ENCODE data around the gene DOK4. TPM values are rescaled to one million over a fixed set of nuclear protein-coding genes. Genes with fewer than 3 reads are reported as not detected.

The DOK4 gene
- total RNA-seq, 1 experiment from 2014 or later = 13.1 TPM

GRCh38 chr16:57532266-57532625 lies 46.0 kb upstream of the DOK4 start:
- Histone ChIP-seq H3K27me3 (ENCODE audit: insufficient read depth, low read length) (no peaks in the 10 kb centered on the region; the same call in 1 of the 2 replicates), H3K18ac (ENCODE audit: insufficient read length, low read depth, low read length) (no peak overlapping the region), H4K20me1 (ENCODE audit: control insufficient read depth, insufficient read depth, insufficient read length) (no peaks in the 10 kb centered on the region), H2BK12ac (ENCODE audit: insufficient read length, low read depth, low read length) (no peak overlapping the region), H3K9me3 (ENCODE audit: control insufficient read depth, low read depth, low read length) (no peaks in the 10 kb centered on the region), H3K14ac (ENCODE audit: insufficient read depth, low read length) (no peak overlapping the region), H2BK120ac (ENCODE audit: low read depth, low read length, poor library complexity, severe bottlenecking) (no peak overlapping the region), H3K79me1 (ENCODE audit: insufficient read depth, low read depth, low read length, poor library complexity, severe bottlenecking) (no peaks in the 10 kb centered on the region), H2AFZ (ENCODE audit: low read length) (no peak overlapping the region), H2BK15ac (ENCODE audit: low read depth, low read length) (no peak overlapping the region), H3T11ph (ENCODE audit: low read length) (no peak overlapping the region), H3K4me1 (ENCODE audit: insufficient read depth, low read length) (peaks cover 5% of the 10 kb centered on the region; the same call in 1 of the 2 replicates), H3K23ac (ENCODE audit: insufficient read length, low read depth, low read length) (no peak overlapping the region), H2BK20ac (ENCODE audit: low read depth, low read length, poor library complexity, severe bottlenecking) (no peak overlapping the region), H3K9ac (ENCODE audit: extremely low read depth, insufficient read length, low read length) (no peak overlapping the region), H3K4ac (ENCODE audit: low read depth, low read length) (no peak overlapping the region), H3K27ac (ENCODE audit: insufficient read length, low read depth, low read length) (no peak overlapping the region), H4K5ac (ENCODE audit: insufficient read length, low read depth, low read length) (no peak overlapping the region), H3K56ac (ENCODE audit: insufficient read length, low read depth, low read length) (no peak overlapping the region), H2AK5ac (ENCODE audit: insufficient read length, low read length) (no peak overlapping the region), H4K8ac (replicated peaks; ENCODE audit: insufficient read length, low read depth, low read length) (no peak overlapping the region), H2BK5ac (ENCODE audit: insufficient read length, low read length) (no peak overlapping the region), H3K23me2 (ENCODE audit: insufficient read length, low read depth, low read length, poor library complexity, severe bottlenecking) (peaks cover 13% of the 10 kb centered on the region), H3K79me2 (ENCODE audit: insufficient read depth, low read length) (no peaks in the 10 kb centered on the region), H3K4me2 (ENCODE audit: insufficient read depth, insufficient read length, low read length) (no peak overlapping the region), H4K91ac (ENCODE audit: insufficient read length, low read depth, low read length) (no peak overlapping the region)
- TF ChIP-seq CTCF (conservative IDR thresholded peaks at IDR 0.05) = no peak
- Mint-ChIP-seq H3K36me3 (ENCODE audit: insufficient read depth in 1 of 3, low read depth in 3 of 3) (peaks cover 18 to 32% (median 31%) of the 10 kb centered on the region in 3 experiments; a peak in 6 of 7 replicates), H3K4me3 (peak overlapping the region in 1 of 2 experiments; percentile 58; a peak in 3 of 5 replicates), H3K4me1 (peaks cover 55 to 56% of the 10 kb centered on the region in 2 experiments), H3K27ac (no peak overlapping the region), H3K9me3 (no peaks in the 10 kb centered on the region), H3K27me3 (ENCODE audit: low read depth) (peaks cover 21% of the 10 kb centered on the region)
- DNase-seq = no peak
- no CpG with 5 or more reads among the region's 7 CpGs for WGBS (ENCODE audit: extremely low coverage, insufficient read length, low lambda C conversion rate)

Measured in H9 (cell line).